Measurements from ENCODE around the gene LUC7L2. TPM values are rescaled to one million over a fixed set of nuclear protein-coding genes. Genes with fewer than 3 reads are reported as not detected.
"Not testable (repeated sequence)": the region's sequence is repeated elsewhere in the genome, so short reads cannot be mapped to it uniquely, and the experiment has no call there.

The LUC7L2 gene
- total RNA-seq, 1 experiment from 2014 or later: 74.2 TPM

GRCh38 chr7:139426258-139427028 is 66.7 kb downstream of the LUC7L2 start:
- BruUV-seq (replicated peaks): no TSS peak
- no peak for TF ChIP-seq CTCF (IDR thresholded peaks at IDR 0.05; ENCODE audit: insufficient read depth in 1 of 2, low read depth in 1 of 2, low read length in 1 of 2, severe bottlenecking in 1 of 2, unreplicated experiment in 1 of 2)
- intact Hi-C loops (cut with micrococcal nuclease; ENCODE audit: unreplicated experiment): no loop called here
- POLR2A ChIA-PET: no interaction called here
- peak overlapping the region; percentile 30 for H3K27ac Mint-ChIP-seq (ENCODE audit: unreplicated experiment)
- Histone ChIP-seq H3K4me3 (ENCODE audit: low read depth, low read length) (no peak overlapping the region), H3K36me3 (ENCODE audit: control insufficient read depth, insufficient read depth, low read length) (peaks cover 2% of the 10 kb centered on the region; the same call in 1 of the 2 replicates), H3K27me3 (replicated peaks; ENCODE audit: control insufficient read depth, insufficient read depth, low read length) (no peaks in the 10 kb centered on the region), H3K9me3 (no peaks in the 10 kb centered on the region), H3K4me1 (peaks cover 12% of the 10 kb centered on the region)
- no peak for DNase-seq
- peaks cover 56% of the 10 kb centered on the region for H3K36me3 Mint-ChIP-seq (ENCODE audit: insufficient read depth, unreplicated experiment)
- H3K4me1 Mint-ChIP-seq (ENCODE audit: low read depth, unreplicated experiment): peaks cover 19% of the 10 kb centered on the region
- no peaks in the 10 kb centered on the region for H3K9me3 Mint-ChIP-seq (ENCODE audit: unreplicated experiment)
- no peak overlapping the region for H3K4me3 Mint-ChIP-seq (ENCODE audit: unreplicated experiment)
- no peaks in the 10 kb centered on the region for H3K27me3 Mint-ChIP-seq (ENCODE audit: insufficient read depth, unreplicated experiment)
- CTCF ChIA-PET: no interaction called here

- POLR2A ChIA-PET: no interaction called here
Measured at GRCh38 chr7:139427029-139427420, 67.3 kb downstream of the LUC7L2 start.

GRCh38 chr7:139427788-139428187 is 68.1 kb downstream of the LUC7L2 start:
- H3K4me3 Mint-ChIP-seq (ENCODE audit: unreplicated experiment): no peak overlapping the region
- no peaks in the 10 kb centered on the region for H3K27me3 Mint-ChIP-seq (ENCODE audit: insufficient read depth, unreplicated experiment)
- peaks cover 15% of the 10 kb centered on the region for H3K4me1 Mint-ChIP-seq (ENCODE audit: low read depth, unreplicated experiment)
- H3K36me3 Mint-ChIP-seq (ENCODE audit: insufficient read depth, unreplicated experiment): peaks cover 60% of the 10 kb centered on the region
- Histone ChIP-seq H3K36me3 (ENCODE audit: control insufficient read depth, insufficient read depth, low read length) (peaks cover 2% of the 10 kb centered on the region; the same call in 1 of the 2 replicates), H3K9me3 (no peaks in the 10 kb centered on the region), H3K4me3 (ENCODE audit: low read depth, low read length) (no peak overlapping the region), H3K27me3 (replicated peaks; ENCODE audit: control insufficient read depth, insufficient read depth, low read length) (no peaks in the 10 kb centered on the region), H3K4me1 (peaks cover 14% of the 10 kb centered on the region)
- H3K27ac Mint-ChIP-seq (ENCODE audit: unreplicated experiment): no peak overlapping the region
- H3K9me3 Mint-ChIP-seq (ENCODE audit: unreplicated experiment): no peaks in the 10 kb centered on the region
- no TSS peak for BruUV-seq (replicated peaks)
- POLR2A ChIA-PET: no interaction called here
- intact Hi-C loops (cut with micrococcal nuclease; ENCODE audit: unreplicated experiment): no loop called here
- no peak for TF ChIP-seq CTCF (IDR thresholded peaks at IDR 0.05; ENCODE audit: insufficient read depth in 1 of 2, low read depth in 1 of 2, low read length in 1 of 2, severe bottlenecking in 1 of 2, unreplicated experiment in 1 of 2)
- CTCF ChIA-PET: no interaction called here
- DNase-seq: no peak

More at GRCh38 chr7:139427029-139427420, 67.3 kb downstream of the LUC7L2 start:
- Mint-ChIP-seq H3K27ac (ENCODE audit: unreplicated experiment) (peak overlapping the region; percentile 30), H3K9me3 (ENCODE audit: unreplicated experiment) (no peaks in the 10 kb centered on the region), H3K36me3 (ENCODE audit: insufficient read depth, unreplicated experiment) (peaks cover 59% of the 10 kb centered on the region), H3K4me3 (ENCODE audit: unreplicated experiment) (no peak overlapping the region), H3K27me3 (ENCODE audit: insufficient read depth, unreplicated experiment) (no peaks in the 10 kb centered on the region), H3K4me1 (ENCODE audit: low read depth, unreplicated experiment) (peaks cover 16% of the 10 kb centered on the region)
- no peak for TF ChIP-seq CTCF (IDR thresholded peaks at IDR 0.05; ENCODE audit: insufficient read depth in 1 of 2, low read depth in 1 of 2, low read length in 1 of 2, severe bottlenecking in 1 of 2, unreplicated experiment in 1 of 2)
- intact Hi-C loops (cut with micrococcal nuclease; ENCODE audit: unreplicated experiment): no loop called here
- H3K27me3 ChIP-seq (replicated peaks; ENCODE audit: control insufficient read depth, insufficient read depth, low read length): no peaks in the 10 kb centered on the region
- no peaks in the 10 kb centered on the region for H3K9me3 ChIP-seq
- BruUV-seq (replicated peaks): no TSS peak
- no peak overlapping the region for H3K4me3 ChIP-seq (ENCODE audit: low read depth, low read length)
- H3K4me1 ChIP-seq: peaks cover 14% of the 10 kb centered on the region
- H3K36me3 ChIP-seq (ENCODE audit: control insufficient read depth, insufficient read depth, low read length): peaks cover 2% of the 10 kb centered on the region; the same call in 1 of the 2 replicates
- CTCF ChIA-PET: no interaction called here
- DNase-seq: no peak

DNA sequence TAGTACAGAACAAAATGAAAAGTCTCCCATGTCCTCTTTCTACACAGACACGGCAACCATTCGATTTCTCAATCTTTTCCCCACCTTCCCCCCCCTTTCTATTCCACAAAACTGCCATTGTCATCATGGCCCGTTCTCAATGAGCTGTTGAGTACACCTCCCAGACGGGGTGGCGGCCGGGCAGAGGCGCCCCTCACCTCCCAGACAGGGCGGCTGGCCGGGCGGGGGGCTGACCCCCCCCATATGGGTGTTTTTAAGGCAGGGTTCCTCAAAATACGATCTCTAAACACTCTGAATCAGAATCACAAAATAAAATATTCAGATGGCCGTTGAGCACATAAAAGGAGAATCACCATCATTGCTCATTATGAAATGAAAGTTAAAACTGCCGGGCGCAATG is 70.0 kb downstream of the LUC7L2 start:
- H3K4me3 Mint-ChIP-seq (ENCODE audit: unreplicated experiment); CTCF ChIA-PET; H3K4me3 ChIP-seq (ENCODE audit: low read depth, low read length); H3K27ac Mint-ChIP-seq (ENCODE audit: unreplicated experiment); DNase-seq; H3K36me3 ChIP-seq (ENCODE audit: control insufficient read depth, insufficient read depth, low read length); H3K27me3 ChIP-seq (replicated peaks; ENCODE audit: control insufficient read depth, insufficient read depth, low read length); H3K9me3 Mint-ChIP-seq (ENCODE audit: unreplicated experiment); BruUV-seq (replicated peaks); H3K27me3 Mint-ChIP-seq (ENCODE audit: insufficient read depth, unreplicated experiment); H3K9me3 ChIP-seq: not testable (repeated sequence)
- POLR2A ChIA-PET: interaction anchor here (0.7 kb wide), 1 partner anchor 43 kb away, joined by 3 read pairs; no protein-coding TSS in a partner anchor
- intact Hi-C loops (cut with micrococcal nuclease; ENCODE audit: unreplicated experiment): loop anchor here (5.0 kb wide), 1 partner anchor 53 kb away; the partner anchor contains the start of gene KLRG2
- Mint-ChIP-seq H3K36me3 (ENCODE audit: insufficient read depth, unreplicated experiment) (peaks cover 52% of the 10 kb centered on the region), H3K4me1 (ENCODE audit: low read depth, unreplicated experiment) (peaks cover 24% of the 10 kb centered on the region)
- peaks cover 23% of the 10 kb centered on the region for H3K4me1 ChIP-seq

Measured in Caco-2 (cell line).